G401 (cell line): ENCODE measurements around the gene ADAMTS17. TPM values are rescaled to one million over a fixed set of nuclear protein-coding genes. Genes with fewer than 3 reads are reported as not detected.

Source experiments
- DNase-seq: peaks from one replicate; pipeline ENCODE4 v3.0.0-alpha.2; 2015; ENCODE audit warnings: low spot score
- in situ Hi-C: cut with HindIII; loops from 2 replicates; pipeline ENCODE4 v1.10.0; 2016; ENCODE audit warnings: low sequenced_read_pairs, mixed read lengths
- total RNA-seq: library from RNA; depleted of rRNA; stranded (reverse); fragments of >200 nt; shearing (Covaris generic); gene quantifications from 2 replicates; pipeline ENCODE4 v1.2.3, GENCODE V29; 2014

ADAMTS17 gene
- total RNA-seq, 1 experiment from 2014 or later, result 1.3 TPM

DNA sequence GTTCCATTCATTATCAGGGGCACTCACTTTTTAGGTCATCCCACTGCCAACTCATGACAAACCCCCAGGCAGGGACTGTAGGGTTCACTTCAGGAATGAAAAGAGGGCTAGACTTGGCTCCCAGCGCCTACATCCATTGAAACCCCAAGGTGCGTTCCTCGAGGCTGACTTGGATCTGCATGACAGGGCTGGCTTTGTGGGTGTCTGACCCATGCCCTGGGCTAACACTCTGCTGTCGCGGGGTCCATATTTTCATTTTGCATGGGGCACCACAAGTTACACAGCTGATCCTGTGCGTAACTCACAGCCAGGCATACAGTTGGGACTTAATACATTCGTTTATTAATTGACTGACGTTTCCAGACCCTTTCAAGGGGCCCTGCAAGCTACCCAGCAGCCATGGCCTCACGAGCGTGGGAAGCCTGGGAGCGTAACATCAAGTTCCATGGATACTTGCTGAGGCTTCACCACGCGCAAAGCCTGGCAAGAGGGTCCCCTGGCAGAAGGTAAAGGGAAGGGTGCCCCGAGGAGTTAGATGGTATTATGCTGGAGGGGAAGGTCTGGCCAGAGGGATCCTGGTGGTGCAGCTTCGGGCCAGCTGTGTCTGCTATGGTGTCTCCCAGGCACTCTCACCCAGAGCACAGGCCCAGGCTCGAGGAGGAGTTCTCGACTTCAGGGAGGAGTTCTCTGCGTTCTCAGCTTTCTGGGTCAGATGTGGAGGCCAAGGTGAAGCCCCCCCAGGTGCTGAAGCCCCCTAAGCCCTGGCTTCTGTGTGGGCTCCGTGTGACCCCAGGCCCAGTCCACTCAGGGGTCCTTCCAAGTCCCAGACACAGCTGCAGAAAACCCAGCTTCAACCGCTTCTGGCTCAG is 85.4 kb downstream of the ADAMTS17 start:
- no peak for DNase-seq
- in situ Hi-C loops, result no loop called here

DNA sequence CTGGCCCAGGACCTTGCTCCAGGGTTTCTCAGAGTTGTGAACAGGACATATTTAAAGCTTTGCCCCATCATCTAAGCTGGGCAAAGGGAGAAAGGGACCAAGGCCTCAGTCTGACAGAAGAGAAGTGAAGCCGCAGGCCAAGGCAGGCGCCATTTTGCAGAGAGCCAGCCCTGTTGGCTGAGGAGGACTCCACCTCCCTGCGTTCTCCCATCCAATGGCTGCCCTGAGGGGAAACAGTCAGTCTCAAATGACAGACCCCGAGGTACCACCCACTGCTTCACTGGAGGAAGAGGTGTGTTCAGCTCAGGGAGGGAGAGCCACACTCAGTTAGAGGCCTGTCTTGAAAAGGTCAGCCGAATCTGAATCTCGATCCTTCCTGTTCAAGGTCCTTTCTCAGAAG is 86.1 kb downstream of the ADAMTS17 start:
- DNase-seq, result no peak
- in situ Hi-C loops, result no loop called here

DNA sequence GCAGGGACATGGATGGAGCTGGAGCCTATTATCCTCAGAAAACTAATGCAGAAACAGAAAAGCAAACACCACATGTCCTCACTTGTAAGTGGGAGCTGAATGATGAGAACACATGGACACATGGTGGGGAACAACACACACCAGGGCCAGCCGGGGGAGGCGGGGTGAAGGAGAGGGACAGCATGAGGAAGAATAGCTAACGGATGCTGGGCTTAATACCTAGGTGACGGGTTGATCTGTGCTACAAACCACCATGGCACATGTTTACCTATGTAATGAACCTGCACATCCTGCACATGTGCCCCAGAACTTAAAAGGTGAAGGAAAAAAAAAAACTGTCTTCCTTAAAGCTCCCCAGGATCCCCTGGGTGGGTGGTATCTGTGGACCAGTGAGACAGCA is 87.1 kb downstream of the ADAMTS17 start:
- DNase-seq, result no peak
- in situ Hi-C loops, result no loop called here

DNA sequence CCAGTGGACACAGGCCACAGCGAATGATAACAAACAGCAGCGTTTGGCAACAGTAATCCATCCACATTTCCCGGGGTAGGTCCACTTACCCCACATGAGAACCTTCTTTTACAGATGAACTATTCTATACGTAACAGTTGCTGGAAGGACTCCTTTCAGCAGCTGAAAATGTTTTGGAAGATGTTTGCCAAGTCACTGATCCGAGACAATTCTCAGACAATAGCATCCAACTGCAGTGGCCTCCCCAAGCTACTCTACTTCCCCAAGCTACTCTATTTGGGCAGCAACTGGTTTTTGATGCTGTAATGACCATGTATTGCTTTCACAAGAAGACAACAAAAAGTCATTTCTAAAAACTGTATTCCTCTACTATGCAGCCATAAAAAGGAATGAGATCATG is 87.5 kb downstream of the ADAMTS17 start:
- DNase-seq, result no peak
- in situ Hi-C loops, result no loop called here

DNA sequence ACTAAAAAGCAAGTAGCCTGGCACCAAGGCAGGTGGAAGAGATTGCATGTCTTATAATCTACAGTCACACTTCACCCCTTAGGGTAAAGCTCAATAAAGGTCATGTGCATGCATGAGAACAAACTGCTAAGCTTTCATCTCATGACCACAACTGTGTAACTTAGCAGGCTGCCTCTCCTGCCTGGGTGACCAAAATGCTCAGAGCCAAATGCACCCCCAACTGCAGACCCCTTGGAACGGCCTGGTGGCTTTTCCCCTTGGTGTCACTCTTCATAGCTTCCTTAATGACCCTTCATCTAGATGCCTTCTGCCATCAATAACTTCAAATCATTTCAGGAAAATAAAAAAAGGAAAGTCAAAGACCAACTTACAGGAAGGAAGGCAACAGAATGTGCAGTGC is 88.1 kb downstream of the ADAMTS17 start:
- in situ Hi-C loops, result no loop called here
- DNase-seq, result no peak

DNA sequence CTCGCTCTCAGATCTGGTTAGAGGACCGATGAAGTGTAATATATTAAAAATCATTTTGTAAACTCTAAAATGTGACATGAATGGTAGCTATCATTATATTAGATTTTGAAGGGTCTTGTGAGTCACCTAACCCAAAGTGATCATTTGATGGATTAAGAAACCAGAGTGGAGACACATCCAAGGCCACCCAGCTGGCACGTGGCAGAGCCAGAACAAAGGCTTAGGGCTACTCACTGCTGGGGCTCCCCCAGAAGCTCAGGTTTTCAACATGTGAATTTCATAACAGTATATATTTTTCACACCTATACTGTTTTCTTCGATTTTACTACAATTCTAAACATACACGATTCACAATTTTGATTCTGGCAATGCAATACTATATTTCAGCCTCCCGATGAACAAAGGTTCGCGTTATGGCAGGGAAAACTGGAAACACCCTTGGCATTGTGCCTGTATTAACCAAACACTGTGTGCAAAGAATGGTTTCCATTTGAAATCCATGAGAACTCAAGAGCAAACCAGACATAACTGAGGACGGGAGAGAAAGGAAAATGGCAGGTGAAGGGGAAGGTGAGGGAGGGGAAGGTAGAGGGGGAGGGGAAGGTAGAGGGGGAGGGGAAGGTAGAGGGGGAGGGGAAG is 88.9 kb downstream of the ADAMTS17 start:
- in situ Hi-C loops, result no loop called here
- no peak for DNase-seq

DNA sequence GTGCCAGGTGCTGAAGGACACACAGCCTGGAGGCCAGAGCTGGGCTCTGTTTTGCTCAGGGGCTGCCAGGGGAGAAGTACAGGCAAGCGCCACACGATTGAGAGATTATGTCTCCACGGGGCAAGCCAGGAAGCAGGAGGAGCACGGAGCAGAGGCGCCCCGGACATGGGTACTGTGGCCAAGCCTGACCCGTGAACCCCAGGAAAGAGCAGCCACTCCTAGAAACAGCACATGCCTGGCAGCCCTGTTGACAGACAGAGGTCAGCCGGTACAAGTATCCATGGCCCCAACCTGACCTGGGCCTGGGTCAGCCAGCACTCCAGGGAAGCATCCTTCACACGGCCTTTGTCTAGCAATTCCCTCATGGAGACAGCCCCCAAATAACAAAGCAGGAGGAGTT is 89.4 kb downstream of the ADAMTS17 start:
- in situ Hi-C loops, result no loop called here
- no peak for DNase-seq

DNA sequence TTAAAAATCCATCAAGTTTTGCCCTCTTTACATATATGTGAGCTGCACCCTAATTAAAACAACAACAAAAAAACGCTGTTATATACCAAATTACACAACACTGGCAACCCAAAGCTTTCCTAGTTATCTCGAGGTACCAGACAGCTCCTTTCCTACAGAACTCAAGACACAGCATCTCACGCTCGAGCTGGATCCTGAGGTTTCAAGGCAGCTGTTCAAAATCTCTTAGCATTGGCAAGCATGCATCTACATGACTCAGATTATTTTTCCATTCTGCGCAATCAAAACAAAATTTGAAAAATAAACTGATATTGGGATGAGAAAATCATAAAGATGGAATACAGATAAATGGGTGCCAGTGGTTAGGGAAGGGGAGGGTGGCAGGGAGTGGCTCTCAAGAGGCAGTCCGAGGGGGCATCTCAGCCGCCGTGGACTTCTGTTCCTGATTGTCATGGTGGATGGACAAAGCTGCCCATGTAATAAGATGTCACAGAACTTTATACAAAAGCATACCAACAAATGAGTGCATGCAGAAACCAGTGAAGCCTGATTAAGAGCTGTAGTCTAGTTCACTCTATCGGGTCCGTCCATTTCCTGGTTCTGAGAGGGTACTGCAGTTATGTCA is 91.5 kb downstream of the ADAMTS17 start:
- no peak for DNase-seq

DNA sequence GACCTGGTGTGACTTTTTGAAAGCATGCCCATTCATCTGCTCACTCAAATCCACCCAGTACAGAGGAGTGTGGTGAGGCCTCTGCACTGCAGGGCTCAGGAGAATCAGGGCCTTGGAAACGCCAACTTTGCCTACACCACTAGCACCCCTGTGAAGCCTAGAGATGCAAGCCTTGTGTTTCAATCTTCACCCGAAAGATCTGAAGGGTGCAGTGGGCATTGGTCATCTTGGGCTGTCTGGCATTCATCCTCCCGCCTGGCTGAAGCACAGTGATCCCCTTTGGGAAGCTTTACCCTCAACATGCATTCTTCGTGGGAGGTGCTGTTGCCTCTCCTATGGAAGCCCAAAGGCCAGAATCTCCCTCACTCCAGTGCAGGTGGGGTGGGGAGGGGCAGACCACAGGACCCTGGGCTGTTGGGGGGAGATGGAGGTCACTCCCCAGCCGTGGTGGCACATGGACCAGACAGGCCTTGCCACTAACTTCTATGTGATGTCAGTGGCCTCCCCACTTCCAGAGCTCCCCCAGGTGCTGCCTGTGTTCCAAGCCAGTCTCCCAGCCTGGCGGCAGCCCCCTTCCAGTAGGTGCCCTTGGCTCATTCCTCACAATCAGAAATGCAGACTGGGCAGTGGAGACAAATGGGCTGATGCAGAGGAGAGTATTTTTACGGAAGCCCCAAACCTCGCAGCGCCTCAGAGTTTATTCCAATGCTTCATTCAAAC is 92.5 kb downstream of the ADAMTS17 start:
- in situ Hi-C loops, result no loop called here
- no peak for DNase-seq

More for the DNA sequence above, 91.5 kb downstream of the ADAMTS17 start:
- in situ Hi-C loops, result no loop called here

DNA sequence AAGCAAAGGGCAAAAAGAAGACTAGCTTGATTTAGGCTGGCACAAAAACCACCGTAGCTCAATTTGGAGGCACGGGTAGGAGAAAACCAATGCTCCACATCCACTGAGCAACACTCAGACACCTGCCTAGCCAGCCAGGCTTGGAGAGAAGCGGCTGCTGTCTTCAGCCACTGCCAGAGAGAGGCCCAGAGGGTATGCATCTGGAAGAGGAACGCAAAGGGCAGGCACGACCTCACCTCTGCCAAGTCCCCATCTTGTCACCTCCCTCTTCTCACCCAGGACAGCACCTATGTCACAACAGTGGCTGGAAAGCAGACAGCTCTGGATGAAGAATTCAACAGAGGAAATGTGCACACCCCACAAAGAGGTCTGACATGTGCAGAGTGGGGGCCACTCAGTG is 93.5 kb downstream of the ADAMTS17 start:
- in situ Hi-C loops, result no loop called here

DNA sequence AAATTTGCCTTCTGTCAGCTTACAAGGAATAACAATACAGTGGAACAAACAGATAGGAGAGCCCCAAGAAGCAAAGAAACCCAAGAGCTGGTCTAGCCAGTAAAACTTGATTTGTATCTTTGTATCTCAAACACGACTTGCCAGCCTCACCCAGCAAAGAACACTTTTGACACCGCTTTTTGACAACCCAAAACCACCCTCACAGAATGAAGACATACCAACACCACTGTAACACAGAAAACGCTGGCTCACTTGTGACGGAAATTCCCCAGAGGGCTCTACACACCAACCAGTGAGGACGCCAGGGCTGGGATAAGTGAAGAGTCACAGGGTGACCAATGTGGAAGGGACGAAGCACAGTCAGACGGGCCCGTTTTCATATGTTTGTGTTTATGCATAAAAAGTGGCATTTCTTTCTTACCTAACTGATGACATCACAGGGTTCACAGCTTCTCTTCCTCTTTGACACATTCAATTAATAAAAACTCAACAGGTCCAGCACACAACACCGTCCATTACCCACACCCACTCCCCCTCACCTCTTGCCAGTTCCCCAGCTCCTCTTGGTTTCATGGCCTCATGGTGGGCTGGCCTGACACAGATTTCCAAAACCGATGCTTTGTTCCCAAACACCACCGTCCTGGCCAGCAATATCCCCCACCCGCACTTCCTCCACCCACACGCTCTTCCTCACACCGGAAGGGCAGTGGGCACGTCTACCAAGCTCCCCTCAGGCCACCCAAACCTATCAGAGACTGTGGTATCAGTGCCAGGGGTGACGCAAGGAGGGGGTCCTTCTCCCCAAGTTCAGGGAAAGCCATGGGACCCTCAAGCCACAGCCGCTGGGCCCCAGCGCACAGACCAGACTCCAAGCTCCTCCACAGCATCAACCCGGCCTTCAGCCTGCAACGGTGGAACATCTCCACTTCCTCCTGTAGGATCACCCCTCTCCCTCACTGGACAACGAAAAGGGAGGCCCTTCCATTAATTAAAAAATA is 94.2 kb downstream of the ADAMTS17 start:
- no peak for DNase-seq
- in situ Hi-C loops, result no loop called here

More for the DNA sequence above, 93.5 kb downstream of the ADAMTS17 start:
- no peak for DNase-seq

DNA sequence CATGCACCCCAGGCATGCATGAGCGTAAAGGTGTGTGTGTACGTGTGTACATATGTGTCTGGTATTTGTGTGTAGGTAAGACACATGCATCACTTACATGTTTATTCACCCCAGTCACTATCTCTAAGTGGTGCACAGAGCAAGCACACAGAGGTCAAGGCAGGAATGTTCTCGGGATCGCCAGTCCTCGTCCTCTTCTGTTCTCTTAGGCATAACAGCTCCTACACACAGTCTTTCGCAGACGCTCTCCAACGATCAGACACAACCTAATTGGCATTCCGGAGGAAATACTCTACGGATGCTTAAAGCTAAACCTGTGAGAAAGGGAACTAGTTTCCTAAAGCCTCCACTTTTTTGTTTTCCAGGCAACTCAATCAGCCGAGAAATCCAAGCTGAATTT is 95.9 kb downstream of the ADAMTS17 start:
- in situ Hi-C loops, result no loop called here
- DNase-seq, result no peak

DNA sequence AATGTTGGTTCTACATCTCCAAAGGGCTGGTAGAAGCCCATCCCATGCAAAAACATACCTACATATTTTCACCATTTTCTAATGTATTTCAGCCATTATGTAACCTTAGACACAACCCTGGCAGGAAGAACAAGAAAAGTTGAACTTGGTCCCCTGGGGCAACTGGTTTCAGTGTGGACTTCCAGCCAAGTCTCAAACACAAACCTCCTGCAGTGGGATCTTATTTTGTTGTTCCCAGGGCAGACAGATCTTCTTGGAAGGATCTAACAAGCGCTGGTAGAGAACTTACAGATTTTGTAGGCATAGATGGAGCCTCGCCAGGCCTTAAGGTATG is 96.3 kb downstream of the ADAMTS17 start:
- in situ Hi-C loops, result no loop called here
- DNase-seq, result no peak

DNA sequence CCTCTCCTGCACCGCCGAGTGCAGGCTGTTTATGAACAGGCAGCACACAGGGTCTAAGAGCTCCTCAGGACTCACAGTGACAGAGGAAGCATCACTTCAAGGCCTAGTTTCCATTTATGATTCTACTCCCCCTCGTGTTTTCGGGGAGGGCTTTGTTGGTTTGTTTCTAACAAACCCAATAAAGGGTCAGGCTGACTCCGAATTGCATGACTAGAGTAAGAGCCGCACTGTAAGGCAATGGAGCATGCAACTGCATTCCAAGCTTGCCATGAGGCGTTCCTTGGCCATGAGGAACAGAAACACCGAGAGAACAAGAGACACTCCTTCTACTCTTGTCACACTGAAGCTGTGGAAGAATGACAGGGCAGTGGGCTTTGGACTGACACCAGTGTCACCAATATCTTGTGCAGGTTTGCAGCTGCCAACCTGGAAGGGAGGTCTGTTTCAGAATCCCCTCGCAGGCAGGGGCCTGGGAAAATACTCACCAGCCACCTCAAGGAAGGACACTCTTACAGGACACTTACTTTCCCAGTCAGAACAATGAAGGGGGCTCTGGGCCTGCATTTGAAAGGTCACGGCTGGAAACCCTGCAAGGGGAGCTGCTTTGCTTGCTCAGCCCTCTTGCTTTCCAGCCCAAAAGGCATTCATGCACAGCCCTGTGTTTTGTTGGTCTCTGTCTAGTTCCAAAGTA is 96.8 kb downstream of the ADAMTS17 start:
- in situ Hi-C loops, result no loop called here
- DNase-seq, result no peak

DNA sequence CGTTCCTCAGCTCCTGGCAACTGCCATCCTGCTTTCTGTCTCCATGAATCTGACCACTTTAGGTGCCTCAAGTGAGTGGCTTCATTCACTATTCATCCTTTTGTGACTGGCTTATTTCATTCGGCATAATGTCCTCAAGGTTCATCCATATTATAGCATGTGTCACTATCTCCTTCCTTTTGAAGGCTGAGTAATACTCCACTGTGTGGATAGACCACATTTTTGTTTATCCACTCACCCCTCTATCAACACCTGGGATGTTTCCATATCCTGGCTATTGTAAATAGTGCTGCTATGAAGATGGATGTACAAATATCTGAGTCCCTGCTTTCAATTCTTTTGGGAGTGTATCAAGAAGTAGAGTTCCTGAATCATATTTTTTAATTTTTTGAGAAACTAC is 98.8 kb downstream of the ADAMTS17 start:
- no peak for DNase-seq
- in situ Hi-C loops, result no loop called here

DNA sequence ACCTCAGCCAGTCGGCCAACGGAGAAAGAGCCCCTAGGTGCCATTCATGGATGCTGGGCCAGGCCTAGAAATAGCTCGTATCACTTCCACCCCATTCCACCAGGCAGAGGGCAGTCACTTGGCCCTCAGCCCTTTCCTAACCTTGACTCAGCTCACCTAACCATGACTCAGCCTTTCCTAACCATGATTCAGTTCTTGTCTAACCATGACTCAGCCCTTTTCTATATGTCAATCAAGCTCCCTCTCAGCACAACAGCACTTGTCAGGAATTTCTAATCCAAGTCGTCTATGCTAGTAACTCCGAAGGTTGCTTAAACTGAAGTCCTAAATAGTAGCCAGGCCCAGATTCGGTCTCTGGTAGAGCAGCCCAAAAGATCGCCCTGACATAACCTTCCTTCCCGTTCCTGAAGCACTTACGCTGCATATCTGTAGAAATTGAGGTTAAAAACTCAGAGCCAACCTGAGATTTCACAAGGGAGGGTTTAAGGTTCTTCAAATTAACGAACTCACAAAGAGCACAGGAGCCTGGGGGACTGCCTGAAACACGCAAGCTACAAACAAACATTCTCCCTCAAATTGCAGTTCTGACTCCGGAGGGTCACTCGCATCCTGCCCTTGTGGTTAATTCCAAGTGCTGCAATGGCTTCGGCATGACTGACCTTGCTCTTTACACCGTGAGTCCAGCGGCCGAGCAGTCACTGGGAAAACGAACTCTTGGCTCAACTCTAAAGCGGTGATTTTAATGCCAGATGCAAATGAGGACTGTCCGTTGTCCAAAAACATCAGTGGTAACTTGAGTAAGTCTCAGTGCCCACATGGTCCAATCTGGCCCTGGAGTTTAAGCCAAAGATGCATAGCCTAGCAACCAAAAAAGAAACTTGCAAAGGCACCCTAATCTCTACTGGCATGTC is 99.9 kb downstream of the ADAMTS17 start:
- DNase-seq, result peak; percentile 11
- in situ Hi-C loops, result no loop called here
